ENCODE measurements around the gene PTX4.

DNA sequence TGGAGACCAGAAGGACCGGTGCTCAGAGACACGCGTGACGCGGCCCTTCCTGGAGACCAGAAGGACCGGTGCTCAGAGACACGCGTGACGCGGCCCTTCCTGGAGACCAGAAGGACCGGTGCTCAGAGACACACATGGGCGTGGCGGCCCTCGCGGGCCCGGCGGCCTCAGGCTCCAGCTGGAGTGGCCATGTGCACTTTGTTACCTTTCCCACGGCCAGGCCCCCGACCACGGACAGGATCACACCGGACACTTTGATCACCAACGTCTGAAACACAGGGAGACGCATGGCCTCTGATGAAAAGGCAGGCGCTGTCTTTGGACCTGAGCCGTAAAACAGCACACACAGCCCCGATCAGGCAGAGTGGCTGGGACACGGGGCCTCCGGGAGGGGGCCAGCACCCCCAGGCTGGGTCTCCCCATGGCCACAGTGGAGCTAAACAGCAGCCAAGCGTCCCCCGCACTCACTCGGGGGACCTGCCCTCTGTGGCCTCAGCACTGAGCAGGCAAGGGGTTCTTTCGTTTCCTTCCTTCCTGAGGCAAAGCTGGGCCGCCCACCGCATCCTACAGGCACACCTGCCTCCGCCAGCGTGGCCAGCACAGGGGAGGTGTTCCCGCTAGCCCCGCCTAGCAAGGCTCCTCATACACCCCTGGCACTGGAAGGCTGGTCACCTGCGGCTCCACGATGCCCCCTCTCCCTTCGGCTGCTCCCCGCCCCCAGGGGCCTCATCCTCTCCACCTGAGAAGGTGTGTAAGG, 31.1 kb downstream of the PTX4 start:
- no peak for TF ChIP-seq POLR2AphosphoS5 (IDR thresholded peaks at IDR 0.05)
- TF ChIP-seq, protein P1, sequence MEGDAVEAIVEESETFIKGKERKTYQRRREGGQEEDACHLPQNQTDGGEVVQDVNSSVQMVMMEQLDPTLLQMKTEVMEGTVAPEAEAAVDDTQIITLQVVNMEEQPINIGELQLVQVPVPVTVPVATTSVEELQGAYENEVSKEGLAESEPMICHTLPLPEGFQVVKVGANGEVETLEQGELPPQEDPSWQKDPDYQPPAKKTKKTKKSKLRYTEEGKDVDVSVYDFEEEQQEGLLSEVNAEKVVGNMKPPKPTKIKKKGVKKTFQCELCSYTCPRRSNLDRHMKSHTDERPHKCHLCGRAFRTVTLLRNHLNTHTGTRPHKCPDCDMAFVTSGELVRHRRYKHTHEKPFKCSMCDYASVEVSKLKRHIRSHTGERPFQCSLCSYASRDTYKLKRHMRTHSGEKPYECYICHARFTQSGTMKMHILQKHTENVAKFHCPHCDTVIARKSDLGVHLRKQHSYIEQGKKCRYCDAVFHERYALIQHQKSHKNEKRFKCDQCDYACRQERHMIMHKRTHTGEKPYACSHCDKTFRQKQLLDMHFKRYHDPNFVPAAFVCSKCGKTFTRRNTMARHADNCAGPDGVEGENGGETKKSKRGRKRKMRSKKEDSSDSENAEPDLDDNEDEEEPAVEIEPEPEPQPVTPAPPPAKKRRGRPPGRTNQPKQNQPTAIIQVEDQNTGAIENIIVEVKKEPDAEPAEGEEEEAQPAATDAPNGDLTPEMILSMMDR (IDR thresholded peaks at IDR 0.05), result no peak
